ENCODE measurements around the gene IDH3A.

DNA sequence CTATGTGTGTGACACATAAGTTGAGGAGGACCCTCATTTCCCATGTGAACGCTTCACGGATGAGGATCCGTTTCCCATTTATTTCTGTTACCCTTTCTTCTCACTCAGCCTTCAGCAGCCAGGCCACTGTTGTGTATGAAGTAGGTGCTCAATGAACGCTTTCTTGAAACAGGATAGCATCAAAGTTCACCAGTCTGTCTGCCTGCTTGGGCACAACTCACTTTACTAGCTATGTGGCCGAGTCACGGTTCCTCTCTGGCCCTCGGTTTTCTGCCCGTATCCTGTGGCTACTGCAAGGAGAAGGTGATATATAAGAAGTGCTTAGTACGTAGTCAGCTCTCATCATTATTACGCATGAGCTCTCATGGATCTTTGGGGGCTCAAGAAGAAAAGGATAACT, 62.8 kb downstream of the IDH3A start:
- TF ChIP-seq, protein P1, sequence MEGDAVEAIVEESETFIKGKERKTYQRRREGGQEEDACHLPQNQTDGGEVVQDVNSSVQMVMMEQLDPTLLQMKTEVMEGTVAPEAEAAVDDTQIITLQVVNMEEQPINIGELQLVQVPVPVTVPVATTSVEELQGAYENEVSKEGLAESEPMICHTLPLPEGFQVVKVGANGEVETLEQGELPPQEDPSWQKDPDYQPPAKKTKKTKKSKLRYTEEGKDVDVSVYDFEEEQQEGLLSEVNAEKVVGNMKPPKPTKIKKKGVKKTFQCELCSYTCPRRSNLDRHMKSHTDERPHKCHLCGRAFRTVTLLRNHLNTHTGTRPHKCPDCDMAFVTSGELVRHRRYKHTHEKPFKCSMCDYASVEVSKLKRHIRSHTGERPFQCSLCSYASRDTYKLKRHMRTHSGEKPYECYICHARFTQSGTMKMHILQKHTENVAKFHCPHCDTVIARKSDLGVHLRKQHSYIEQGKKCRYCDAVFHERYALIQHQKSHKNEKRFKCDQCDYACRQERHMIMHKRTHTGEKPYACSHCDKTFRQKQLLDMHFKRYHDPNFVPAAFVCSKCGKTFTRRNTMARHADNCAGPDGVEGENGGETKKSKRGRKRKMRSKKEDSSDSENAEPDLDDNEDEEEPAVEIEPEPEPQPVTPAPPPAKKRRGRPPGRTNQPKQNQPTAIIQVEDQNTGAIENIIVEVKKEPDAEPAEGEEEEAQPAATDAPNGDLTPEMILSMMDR (IDR thresholded peaks at IDR 0.05) = no peak
- TF ChIP-seq POLR2A (IDR thresholded peaks at IDR 0.05) = no peak

All from right lobe of liver (tissue), 4 donors.